DMS53 (cell line): ENCODE measurements around the gene LRRC8A.
A peak's percentile ranks its signal among the peaks of the same experiment; 100 is the strongest.
"Not testable (repeated sequence)": the region's sequence is repeated elsewhere in the genome, so short reads cannot be mapped to it uniquely, and the experiment has no call there.

Experiments used
- DNase-seq: peaks from one replicate; lab custom pipeline; 2025; lab: John Stamatoyannopoulos, UW

LRRC8A gene

DNA sequence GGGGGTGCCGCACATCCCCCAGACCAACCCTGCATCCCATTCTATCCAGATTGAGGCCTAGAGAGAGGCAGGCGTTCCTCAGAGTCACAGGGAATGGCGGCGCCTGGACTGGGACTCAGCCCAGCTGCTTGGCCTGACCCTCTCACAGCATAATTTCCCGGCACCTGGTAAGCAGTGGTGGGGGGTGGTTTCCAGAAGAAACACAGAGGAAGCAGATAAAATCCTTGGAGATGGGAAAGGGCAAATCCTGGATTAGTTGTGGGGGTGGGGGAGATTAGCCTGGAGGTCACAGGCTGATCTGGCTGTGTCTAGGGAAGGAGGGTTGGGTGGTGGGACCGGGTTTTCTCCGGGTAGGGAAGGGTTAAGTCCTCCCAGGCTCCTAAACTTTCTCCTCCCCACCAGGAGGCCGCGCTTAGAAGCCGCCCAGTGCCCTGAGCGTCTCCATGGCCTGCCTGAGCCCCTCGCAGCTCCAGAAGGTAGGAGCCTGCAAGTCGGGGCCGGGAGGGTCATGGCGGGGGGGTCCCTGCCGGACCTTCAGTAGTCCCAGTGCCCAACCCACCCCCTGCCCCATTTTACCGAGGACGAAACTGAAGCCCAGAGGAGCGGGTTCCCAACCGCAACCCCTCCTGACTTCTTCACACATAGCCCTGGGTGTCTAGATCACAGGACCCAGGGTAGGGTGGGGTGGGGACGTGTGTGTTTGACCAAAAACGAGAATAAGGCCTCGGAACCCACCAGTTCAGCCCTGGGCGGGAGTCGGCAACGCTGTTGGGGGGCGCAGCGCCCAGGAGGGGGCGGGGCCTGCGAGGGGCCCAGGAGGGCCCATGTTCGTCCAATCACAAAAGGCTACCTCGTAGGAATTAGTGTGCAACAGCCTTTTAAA, 40.2 kb downstream of the LRRC8A start:
- DNase-seq, result no peak

DNA sequence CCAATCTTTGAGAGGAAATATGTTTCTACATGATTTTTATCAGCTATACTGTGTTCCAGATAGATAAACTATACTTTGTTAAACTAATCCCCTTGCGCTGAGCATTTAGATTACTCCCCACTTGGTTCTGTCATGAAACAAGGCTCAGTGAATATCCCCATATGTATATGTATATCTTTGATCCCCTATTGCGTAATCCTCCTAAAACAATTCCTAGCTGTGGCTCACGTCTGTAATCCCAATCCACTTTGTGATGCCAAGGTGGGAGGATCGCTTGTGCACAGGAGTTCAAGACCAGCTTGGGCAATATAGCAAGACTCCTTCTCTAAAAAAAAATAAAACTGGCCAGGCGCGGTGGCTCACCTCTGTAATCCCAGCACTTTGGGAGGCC, 41.6 kb downstream of the LRRC8A start:
- no peak for DNase-seq

DNA sequence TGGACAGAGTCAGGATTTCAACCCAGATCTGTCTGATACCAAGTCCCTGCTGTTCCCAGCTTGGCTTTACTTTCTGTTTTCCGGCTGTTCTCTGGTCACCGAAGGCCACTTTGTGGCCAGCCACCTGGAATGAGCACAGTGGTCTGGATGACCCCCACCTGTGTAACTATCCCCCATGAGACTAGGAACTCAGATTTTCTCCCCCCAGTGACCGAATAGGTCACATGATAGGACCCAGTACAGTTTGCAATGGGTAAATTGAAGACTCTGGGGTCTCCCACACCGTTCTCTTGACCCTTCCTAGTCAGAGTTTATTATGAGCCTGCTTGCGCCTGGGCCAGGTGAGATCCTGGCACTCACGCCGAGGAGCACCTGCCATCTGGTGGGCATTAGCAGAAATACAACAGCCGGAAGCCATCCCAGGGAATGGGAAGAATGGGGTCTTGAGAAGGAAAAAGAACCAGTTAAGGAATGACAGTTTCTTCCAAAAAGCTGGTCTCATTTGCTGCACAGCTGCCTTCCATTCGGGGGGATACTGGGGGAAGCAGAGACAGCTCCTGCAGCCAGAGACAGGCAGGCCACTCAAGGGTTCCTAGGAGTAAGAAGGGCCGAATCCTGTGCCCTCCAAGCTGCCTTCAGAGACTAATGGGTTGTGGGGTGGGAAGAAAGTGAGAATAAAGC, 45.9 kb downstream of the LRRC8A start:
- DNase-seq, result peak; percentile 78

DNA sequence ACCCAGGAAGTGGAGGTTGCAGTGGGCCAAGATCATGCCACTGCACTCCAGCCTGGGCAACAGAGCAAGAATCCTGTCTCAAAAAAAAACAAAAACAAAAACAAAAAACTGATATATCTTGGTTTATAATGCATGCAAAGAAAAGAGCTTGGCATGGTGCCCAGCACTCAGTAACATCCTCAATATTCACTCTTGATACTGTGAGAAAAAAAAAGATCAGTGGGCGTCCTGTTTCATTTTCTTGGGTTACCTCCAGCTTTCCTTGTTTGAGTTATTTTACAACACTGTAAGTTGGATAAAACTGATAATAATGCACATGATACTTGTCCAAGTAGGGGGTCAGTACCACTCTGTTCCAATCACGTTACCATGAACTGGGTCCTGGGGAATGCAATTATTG, 46.7 kb downstream of the LRRC8A start:
- DNase-seq, result no peak

DNA sequence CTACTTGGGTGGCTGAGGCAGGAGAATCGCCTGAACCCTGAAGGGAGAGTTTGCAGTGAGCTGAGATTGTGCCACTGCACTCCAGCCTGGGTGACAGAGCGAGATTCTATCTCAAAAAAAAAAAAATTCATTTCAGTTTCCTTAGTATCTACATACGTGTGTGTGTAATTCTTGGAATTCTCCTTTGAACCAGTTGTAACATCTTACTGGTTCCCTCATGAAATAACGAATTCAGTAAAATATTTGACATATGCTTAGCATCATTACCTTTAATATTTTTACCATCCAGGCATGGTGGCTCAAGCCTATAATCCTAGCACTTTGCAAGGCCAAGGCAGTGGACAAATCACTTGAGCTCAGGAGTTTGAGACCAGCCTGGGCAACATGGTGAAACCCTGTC, 47.6 kb downstream of the LRRC8A start:
- no peak for DNase-seq

DNA sequence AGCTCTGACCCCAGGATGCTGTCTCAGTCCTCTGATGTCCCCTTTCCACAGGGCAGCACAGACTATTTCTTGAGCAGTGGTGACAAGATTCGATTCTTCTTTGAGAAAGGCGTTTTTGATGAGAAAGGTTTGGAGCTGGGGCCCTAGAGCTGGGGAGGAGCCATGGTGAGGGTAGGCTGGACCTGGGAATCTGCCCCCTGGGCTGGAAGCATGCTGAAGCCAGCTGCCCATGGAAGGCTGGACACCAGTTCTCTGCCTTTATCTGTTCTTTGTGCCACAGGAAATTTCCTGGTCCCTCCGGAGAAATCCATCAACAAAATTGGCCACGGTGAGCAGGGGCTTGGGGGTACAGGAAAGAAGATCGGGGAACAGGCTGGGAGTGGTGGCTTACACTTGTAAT, 51.8 kb downstream of the LRRC8A start:
- no peak for DNase-seq

DNA sequence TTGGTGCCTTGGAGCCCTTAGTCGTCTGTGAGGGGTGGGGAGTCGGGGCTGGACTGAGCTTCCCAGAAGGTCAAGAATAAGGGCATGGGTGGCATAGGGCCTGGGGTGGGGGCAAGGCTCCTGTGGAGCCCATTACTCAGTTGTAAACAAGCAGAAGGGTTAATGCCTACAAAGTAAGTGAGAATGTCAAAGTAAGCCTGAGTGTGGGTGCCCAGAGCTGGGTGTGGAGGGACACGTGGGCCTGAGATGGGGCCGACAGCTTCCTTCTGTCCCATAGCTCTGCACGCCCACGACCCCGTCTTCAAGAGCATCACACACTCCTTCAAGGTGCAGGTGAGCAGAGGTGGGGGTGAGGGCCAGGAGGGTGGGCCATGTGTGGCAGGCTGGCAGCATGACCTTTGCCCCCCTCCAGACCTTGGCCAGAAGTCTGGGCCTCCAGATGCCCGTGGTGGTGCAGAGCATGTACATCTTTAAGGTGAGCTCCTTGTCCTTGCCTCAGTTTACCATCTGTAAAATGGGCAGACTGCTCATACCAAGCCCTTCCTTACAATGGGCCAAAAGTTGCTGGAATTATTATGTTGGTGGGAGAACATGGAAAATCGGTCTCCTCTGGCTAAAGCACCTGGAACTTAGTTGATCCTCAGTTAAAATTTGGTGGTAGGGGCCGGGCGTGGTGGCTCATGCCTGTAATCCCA, 54.4 kb downstream of the LRRC8A start:
- no peak for DNase-seq

DNA sequence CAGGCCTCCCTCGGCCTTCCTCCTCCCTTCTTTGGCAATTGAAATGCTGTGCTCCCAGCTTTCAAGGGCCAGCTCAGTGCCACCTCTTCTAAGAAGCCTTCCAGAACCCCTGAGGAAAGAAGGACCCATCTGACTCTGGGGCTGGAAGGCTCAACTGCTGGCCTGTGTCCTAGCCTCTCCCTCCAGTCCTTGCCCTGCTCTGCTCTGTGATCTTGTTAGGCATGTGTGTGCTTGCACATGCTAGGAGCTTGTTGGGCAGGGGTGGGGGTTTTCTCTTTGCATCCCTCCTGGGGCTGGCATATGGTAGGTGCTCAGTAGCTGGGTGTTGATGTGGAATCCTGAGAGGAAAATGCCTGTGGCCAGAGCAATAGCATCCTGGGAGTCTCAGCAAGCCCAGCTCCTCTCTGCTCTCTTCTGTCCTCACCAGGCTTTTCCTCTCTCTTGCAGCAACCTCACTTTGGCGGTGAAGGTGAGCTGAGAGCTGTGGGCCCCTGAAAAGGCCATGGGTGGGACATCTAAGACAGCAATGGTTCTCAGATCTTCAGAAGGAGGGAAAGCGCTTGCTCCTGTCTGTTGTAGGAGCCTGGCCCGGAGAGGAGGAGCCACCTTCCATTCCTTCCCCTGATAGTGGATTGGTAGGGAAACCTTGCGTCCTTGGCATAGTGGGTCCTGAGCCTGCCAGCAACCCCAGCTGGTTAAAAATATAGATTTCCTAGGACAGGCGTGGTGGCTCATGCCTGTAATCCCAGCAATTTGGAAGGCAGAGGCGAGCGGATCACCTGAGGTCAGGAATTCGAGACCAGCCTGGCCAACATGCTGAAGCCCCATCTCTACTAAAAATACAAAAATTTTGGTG, 55.6 kb downstream of the LRRC8A start:
- DNase-seq, result no peak

DNA sequence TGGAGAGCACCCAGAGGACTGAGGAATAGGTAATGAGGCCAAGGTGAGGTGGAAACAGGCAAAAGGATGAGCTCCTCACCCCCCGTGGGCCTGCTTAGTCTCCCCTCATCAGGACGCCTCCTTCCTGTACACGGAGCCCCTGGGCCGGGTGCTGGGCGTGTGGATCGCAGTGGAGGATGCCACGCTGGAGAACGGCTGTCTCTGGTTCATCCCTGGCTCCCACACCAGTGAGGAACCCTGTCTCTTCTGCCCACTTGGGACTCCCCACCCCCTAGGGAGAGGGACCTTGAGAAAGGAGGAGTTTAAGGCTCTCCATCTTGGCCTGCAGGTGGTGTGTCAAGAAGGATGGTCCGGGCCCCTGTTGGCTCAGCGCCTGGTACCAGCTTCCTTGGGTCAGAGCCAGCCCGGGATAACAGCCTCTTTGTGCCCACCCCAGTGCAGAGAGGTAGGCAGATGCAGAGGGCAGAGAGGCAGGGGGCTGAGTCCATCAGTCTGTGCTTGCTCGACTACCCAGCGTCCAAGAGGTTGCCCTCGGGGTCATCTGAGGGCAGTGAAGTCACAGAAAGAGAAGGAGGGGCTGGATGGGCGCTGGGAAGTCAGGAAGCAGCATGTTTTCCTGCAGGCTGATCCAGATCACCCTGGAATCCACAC, 58.5 kb downstream of the LRRC8A start:
- DNase-seq, result no peak

DNA sequence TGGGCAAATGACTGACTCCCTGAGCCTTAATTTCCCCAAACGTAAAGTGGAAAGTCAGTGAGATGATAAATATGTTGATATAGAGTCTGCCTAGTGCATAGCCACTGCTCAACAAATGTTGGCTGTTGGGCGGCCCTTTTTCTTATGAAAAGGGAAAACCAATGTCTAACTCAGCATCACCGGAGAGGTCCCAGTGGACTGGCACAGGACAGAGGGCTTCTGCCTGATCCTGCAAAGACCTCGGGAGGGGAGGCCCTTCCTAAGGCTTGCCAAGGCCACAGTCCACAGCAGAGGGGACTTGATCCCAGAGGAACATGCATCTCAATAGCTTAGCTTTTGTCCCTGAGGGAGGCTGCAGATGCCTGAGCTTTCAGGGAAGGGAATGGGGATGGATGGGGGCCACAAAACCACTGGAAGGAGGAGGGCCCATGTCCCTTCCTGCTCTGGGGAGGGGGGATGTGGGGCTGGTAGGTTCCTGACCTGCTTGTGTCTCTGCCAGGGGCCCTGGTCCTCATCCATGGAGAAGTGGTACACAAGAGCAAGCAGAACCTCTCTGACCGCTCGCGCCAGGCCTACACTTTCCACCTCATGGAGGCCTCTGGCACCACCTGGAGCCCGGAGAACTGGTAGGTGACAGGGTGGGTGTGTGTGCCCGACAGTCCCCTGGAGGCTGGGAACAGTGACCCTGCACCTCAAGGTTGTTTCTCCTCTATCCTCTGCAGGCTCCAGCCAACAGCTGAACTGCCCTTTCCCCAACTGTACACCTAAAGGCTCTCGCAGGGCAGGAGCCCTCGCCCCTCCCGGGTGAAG, 59.2 kb downstream of the LRRC8A start:
- no peak for DNase-seq

DNA sequence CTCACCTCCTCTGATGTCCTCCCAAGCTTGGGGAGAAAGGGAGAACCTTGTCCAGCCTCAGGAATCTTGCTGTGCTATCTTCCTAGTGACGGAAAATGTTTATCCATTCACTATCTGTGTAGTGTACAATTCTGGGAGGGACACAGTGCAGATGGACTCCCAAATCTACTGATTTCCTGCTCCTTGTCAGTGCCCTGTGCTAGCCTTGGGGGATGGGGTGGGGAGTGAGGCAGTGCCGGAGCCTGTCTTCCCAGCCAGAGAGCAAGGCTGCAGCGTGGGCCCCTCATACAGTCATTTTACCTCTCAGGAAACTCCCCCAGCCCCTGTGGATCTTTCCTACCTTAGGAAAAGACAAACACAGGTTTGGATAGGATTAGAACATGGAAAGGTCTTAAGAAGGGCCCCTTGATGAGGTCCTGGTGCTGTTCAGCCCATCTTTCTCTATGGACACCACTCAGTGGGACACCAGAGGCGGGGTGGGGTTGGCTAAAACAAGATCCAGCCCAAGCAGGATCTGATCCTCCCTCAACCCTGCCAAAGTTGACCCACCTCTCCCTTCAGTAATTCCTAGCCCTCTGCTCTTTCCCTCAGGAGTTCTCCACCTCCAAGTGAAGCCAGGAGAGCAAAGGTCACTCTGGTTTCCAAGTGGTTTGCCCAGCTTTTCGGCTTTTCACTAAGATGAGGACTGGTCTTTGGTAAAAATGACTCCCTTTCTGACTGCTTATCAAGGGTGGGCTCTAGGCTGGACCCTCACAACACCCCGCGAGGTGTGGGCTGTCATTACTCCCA, 62.1 kb downstream of the LRRC8A start:
- no peak for DNase-seq

DNA sequence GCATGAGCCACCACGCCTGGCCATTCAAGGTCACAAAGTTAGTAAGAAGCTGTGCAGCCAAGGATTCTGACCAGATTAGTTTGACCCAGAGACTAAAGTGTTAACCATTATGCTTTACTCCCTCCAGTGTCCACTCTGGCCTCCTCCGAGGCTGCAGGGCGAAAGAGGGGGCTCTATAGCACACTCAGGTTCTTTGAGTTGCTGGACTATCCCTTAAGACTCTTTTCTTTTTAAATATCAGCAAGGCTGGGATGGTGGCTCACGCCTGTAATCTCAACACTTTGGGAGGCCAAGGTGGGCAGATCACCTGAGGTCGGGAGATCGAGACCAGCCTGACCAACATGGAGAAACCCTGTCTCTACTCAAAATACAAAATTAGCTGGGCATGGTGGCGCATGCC, 63.0 kb downstream of the LRRC8A start:
- DNase-seq, result not testable (repeated sequence)

DNA sequence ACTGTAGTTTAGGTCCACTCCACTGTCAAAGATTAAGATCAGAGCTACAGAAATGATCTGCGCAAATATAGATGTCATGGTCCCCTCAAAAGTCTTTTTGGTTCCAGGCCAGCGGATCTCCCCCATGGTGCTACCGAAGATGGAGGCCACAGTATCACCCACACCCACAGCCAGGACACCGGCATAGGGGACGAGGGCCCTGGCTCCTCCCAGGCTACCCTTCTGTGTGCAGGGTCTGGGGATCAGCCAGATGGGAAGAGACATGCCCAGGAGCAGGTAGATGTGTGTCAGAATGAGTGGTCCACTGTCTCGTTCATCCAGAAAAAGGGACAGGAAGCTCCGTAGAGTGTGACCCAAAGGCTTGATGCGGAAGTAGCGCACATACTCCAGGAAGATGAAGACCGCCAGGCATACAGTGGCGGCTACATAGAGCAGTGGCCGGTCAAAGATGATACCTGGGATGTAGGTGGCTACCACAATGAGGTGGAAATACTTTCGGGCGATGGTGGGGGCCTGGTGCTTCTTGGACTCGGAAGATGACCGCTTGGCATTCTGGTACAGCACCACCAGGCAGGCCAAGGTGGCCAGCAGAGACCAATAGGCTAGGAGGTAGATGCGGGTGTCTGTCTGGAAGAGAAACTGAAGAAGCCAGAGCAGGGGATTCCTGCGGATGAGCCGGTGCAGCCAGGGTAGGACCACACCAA, 64.0 kb downstream of the LRRC8A start:
- DNase-seq, result no peak

DNA sequence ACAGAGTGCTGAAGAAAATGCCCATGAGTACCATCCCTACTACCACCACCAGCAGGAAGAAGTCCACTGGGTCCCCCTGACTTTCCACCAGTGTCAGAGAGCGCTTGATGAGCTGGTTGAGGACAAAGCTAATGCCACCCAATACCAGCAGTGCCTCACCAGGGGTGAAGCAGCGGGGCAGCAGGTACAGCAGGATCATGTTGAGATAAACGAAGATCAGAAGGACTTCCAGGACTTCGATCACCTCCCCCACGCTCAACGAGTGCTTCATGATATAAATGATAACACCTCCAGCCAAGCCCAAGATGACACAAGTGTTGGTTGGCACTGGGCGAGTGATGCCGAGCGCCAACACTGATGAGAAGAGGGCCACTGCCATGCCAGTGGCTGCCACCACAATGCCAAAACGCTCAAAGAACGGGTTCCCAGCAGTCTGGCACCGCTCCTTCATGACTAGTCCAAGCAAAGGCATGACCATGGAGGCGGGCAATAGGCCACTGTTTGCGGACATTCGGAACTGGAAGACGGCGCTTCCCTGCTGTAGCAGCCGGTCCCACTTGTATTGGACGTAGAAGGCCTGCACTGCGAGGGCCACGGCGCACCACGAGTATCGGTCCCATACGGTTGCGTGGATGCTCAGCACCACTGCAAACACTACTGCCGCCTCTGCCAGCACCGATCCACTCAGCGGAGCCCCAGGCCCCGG, 64.8 kb downstream of the LRRC8A start:
- peak; percentile 65 for DNase-seq

DNA sequence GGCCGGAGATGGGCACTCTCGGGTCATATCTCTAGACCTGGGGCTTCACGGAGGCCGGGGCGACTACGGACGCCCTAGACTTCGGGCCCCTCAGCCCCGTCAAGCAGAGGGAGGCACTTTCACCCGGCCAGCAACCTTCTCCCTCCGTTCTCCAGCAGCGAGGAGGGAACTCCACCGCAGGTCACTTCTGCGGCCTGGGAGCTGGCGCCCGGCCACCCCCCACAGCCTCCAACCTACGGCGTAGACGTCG, 65.3 kb downstream of the LRRC8A start:
- no peak for DNase-seq

DNA sequence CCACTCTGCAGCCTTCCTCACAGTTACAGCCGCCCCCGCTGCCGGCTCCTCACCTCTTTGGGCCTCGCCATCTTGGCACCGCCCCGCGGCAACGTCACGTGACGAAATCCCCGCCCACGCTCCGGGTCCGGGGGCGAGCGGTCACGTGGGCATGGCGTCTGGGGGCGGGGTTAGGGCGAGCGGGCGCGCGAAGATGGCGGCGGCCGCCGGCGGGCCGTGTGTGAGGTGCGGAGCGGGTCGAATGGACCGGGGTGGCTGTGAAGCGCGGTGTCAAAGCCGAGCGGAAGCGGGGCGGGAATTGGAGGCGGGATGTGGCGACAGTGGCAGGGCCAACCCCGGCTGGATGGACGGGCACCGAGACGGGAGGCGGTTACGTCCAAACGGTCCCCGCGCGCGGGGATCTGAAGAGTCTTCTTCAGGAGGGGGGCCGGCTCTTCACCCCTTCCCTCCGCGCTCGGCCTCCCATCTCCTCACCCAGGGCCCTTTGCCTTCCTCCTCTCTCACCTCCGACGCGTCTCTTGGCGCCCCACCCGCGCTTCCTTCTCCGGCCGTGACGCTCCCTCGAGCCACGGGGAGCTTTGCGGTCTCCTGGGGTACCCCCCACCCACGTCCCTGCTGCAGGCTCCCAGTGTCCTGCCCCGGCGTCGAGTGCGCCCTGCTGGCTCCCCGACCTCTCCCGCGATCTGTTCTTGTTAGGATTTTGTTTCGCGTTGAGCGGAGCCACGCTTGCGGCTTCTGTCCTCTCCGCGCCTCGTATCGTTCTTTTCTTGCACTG, 65.8 kb downstream of the LRRC8A start, which contains the start of the genes DOLK and NUP188:
Gene DOLK (minus strand): TSS at position 77 of the 775 bp plus-strand sequence. CDS start 300 bp downstream, outside the sequence.
Gene NUP188 (plus strand): TSS at position 173 of the 775 bp plus-strand sequence. CDS start 21 bp downstream, at position 194.
- peak; percentile 97 for DNase-seq

DNA sequence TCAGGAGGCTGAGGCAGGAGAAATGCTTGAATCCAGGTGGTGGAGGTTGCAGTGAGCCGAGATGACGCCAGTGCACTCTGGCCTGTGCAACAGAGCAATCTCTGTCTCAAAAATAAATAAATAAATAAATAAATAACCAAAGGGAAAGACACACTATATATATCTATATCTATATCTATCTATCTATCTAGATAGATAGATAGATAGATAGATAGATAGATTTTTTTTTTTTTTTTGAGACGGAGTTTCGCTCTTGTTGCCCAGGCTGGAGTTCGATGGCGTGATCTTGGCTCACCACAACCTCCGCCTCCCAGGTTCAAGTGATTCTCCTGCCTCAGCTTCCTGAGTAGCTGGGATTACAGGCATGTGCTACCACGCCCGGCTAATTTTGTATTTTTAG, 79.5 kb downstream of the LRRC8A start:
- not testable (repeated sequence) for DNase-seq
